WTC11 (cell line): Measurements from ENCODE around the gene RBP5. TPM values are rescaled to one million over a fixed set of nuclear protein-coding genes. Genes with fewer than 3 reads are reported as not detected.

Source experiments
- ATAC-seq: fragments of 200-7000 bp; cut with Tn5 transposase; 2 replicates; pipeline ENCODE4 v1.10.0; 2021; ENCODE audit warnings: mild to moderate bottlenecking, moderate library complexity
- CTCF ChIA-PET: fragments of 300-600 bp; sonication (Branson Sonifier 250); formaldehyde crosslinking; loops from one replicate; lab custom pipeline; 2021; ENCODE audit warnings: antibody characterized with exemption; lab: Charles Lee
- POLR2A ChIA-PET: fragments of 350-600 bp; sonication (Branson Sonifier 250); formaldehyde crosslinking; loops from one replicate; lab custom pipeline; 2021; ENCODE audit warnings: antibody characterized with exemption; lab: Charles Lee
- DNase-seq: peaks from one replicate; pipeline ENCODE4 v3.0.0; 2021; ENCODE audit warnings: low spot score
- H3K27ac Mint-ChIP-seq: 2 replicates; pipeline ENCODE4 v1.8.0; 2021; ENCODE audit warnings: mixed read lengths
- H3K27me3 Mint-ChIP-seq: 2 replicates; pipeline ENCODE4 v1.8.0; 2021; ENCODE audit warnings: low read depth, mild to moderate bottlenecking, moderate library complexity, mixed read lengths
- H3K36me3 Mint-ChIP-seq: 2 replicates; pipeline ENCODE4 v1.8.0; 2021; ENCODE audit warnings: mixed read lengths
- H3K4me1 Mint-ChIP-seq: 2 replicates; pipeline ENCODE4 v1.8.0; 2022; ENCODE audit warnings: mixed read lengths
- H3K4me3 Mint-ChIP-seq: 2 replicates; pipeline ENCODE4 v1.8.0; 2021; ENCODE audit warnings: mild to moderate bottlenecking, moderate library complexity, mixed read lengths
- H3K9me3 Mint-ChIP-seq: 2 replicates; pipeline ENCODE4 v1.8.0; 2021; ENCODE audit warnings: mixed read lengths
- AR ChIP-seq: fragments of 250-450 bp; sonication (Bioruptor Pico); IDR thresholded peaks from 2 replicates; pipeline ENCODE4 v1.9.0; 2021; ENCODE audit warnings: mild to moderate bottlenecking
- CDX4 ChIP-seq: fragments of 250-450 bp; sonication (Bioruptor Pico); IDR thresholded peaks from 2 replicates; pipeline ENCODE4 v1.9.0; 2021; ENCODE audit warnings: moderate library complexity, mild to moderate bottlenecking, inconsistent platforms, borderline replicate concordance
- CREB1 ChIP-seq: sonication (generic); formaldehyde crosslinking; IDR thresholded peaks from 2 replicates; pipeline ENCODE4 v1.8.0; 2023; ENCODE audit warnings: mild to moderate bottlenecking, missing genetic modification reagents
- E2F4 ChIP-seq: sonication (generic); formaldehyde crosslinking; IDR thresholded peaks from 2 replicates; pipeline ENCODE4 v1.8.1; 2022; ENCODE audit warnings: low read depth, mild to moderate bottlenecking, moderate library complexity, missing genetic modification reagents, borderline replicate concordance
- ETV6 ChIP-seq: sonication (generic); formaldehyde crosslinking; IDR thresholded peaks from 2 replicates; pipeline ENCODE4 v1.8.1; 2022; ENCODE audit warnings: mild to moderate bottlenecking, missing genetic modification reagents
- GABPB1 ChIP-seq: sonication (generic); formaldehyde crosslinking; IDR thresholded peaks from 2 replicates; pipeline ENCODE4 v1.8.1; 2023; ENCODE audit warnings: mild to moderate bottlenecking, missing genetic modification reagents
- MLX ChIP-seq: sonication (generic); formaldehyde crosslinking; IDR thresholded peaks from 2 replicates; pipeline ENCODE4 v1.8.1; 2023; ENCODE audit warnings: mild to moderate bottlenecking, missing genetic modification reagents, moderate library complexity
- MXD4 ChIP-seq: fragments of 250-450 bp; sonication (Bioruptor Pico); IDR thresholded peaks from 2 replicates; pipeline ENCODE4 v1.8.0; 2021; ENCODE audit warnings: mild to moderate bottlenecking, moderate library complexity, borderline replicate concordance
- NR2C2 ChIP-seq: sonication (generic); formaldehyde crosslinking; IDR thresholded peaks from 2 replicates; pipeline ENCODE4 v1.8.0; 2022; ENCODE audit warnings: mild to moderate bottlenecking, missing genetic modification reagents
- OVOL2 ChIP-seq: fragments of 250-450 bp; sonication (Bioruptor Pico); IDR thresholded peaks from 2 replicates; pipeline ENCODE4 v1.9.0; 2021; ENCODE audit warnings: mild to moderate bottlenecking, borderline replicate concordance
- RORB ChIP-seq: fragments of 250-450 bp; sonication (Bioruptor Pico); IDR thresholded peaks from 2 replicates; pipeline ENCODE4 v1.9.0; 2021; ENCODE audit warnings: mild to moderate bottlenecking
- TCF7 ChIP-seq: sonication (generic); formaldehyde crosslinking; IDR thresholded peaks from 2 replicates; pipeline ENCODE4 v1.8.0; 2022; ENCODE audit warnings: mild to moderate bottlenecking, low read depth, missing genetic modification reagents, moderate library complexity
- TEAD1 ChIP-seq: sonication (generic); formaldehyde crosslinking; IDR thresholded peaks from 2 replicates; pipeline ENCODE4 v1.8.0; 2022; ENCODE audit warnings: mild to moderate bottlenecking, missing genetic modification reagents
- USF1 ChIP-seq: sonication (generic); formaldehyde crosslinking; IDR thresholded peaks from 2 replicates; pipeline ENCODE4 v1.8.0; 2022; ENCODE audit warnings: mild to moderate bottlenecking, missing genetic modification reagents
- ZNF121 ChIP-seq: sonication (generic); formaldehyde crosslinking; IDR thresholded peaks from 2 replicates; pipeline ENCODE4 v1.8.0; 2023; ENCODE audit warnings: missing genetic modification reagents
- ZNF263 ChIP-seq: sonication (generic); formaldehyde crosslinking; IDR thresholded peaks from 2 replicates; pipeline ENCODE4 v1.8.1; 2022; ENCODE audit warnings: low read depth, mild to moderate bottlenecking, moderate library complexity, missing genetic modification reagents
- ZNF416 ChIP-seq: fragments of 250-450 bp; sonication (Bioruptor Pico); IDR thresholded peaks from 2 replicates; pipeline ENCODE4 v1.9.0; 2021; ENCODE audit warnings: mild to moderate bottlenecking, inconsistent platforms
- ZNF425 ChIP-seq: fragments of 250-450 bp; sonication (Bioruptor Pico); conservative IDR thresholded peaks from 2 replicates; pipeline ENCODE4 v1.9.0; 2021; ENCODE audit warnings: mild to moderate bottlenecking
- ZSCAN18 ChIP-seq: fragments of 250-450 bp; sonication (Bioruptor Pico); IDR thresholded peaks from 2 replicates; pipeline ENCODE4 v2.1.2; 2022; ENCODE audit warnings: mild to moderate bottlenecking, moderate library complexity
- total RNA-seq: library from RNA; stranded (reverse); gene quantifications from 3 replicates; pipeline ENCODE4 v1.2.3, GENCODE V29; 2021

The RBP5 gene
- total RNA-seq, 1 experiment from 2014 or later, result 4.1 TPM

- TF ChIP-seq ZNF425 (CRISPR knock-in tag), result no peak
- TF ChIP-seq OVOL2 (CRISPR knock-in tag), result no peak
- no peak for TF ChIP-seq GABPB1 (CRISPR knock-in tag)
- no peak for TF ChIP-seq ETV6
- TF ChIP-seq CDX4, result no peak
- TF ChIP-seq E2F4 (CRISPR knock-in tag), result no peak
- TF ChIP-seq NR2C2, result no peak
- TF ChIP-seq CREB1 (CRISPR knock-in tag), result no peak
- TF ChIP-seq AR (CRISPR knock-in tag), result no peak
- no peak for TF ChIP-seq USF1
- TF ChIP-seq, all 79 proteins: peak for 0
These were observed 4.7 kb downstream of the RBP5 start (continued) for GRCh38 chr12:7123806-7124522.

GRCh38 chr12:7122811-7123769 lies 5.6 kb downstream of the RBP5 start:
- no peak for DNase-seq
- TF ChIP-seq RORB (CRISPR knock-in tag), result no peak
- TF ChIP-seq MLX (CRISPR knock-in tag), result no peak
- no peak for TF ChIP-seq ZSCAN18 (CRISPR knock-in tag)
- TF ChIP-seq ZNF263 (CRISPR knock-in tag), result no peak
- no peak for TF ChIP-seq TCF7 (CRISPR knock-in tag)
- no peak for TF ChIP-seq MXD4 (CRISPR knock-in tag)
- TF ChIP-seq ZNF416 (CRISPR knock-in tag), result no peak
- no peak for TF ChIP-seq TEAD1
- no peak for TF ChIP-seq ZNF121 (CRISPR knock-in tag)
- TF ChIP-seq, all 79 proteins: peak for 0
- Mint-ChIP-seq H3K36me3 (no peaks in the 10 kb centered on the region), H3K4me3 (no peak overlapping the region), H3K4me1 (peaks cover 15% of the 10 kb centered on the region), H3K27ac (no peak overlapping the region), H3K9me3 (no peaks in the 10 kb centered on the region), H3K27me3 (peaks cover 5% of the 10 kb centered on the region)
- ChIA-PET CTCF (interaction anchor here (0.5 to 1.8 kb wide), 5 partner anchors 10 to 997 kb away, joined by 3 to 6 read pairs (median 4); partner anchors contain the start of gene C1RL), POLR2A (interaction anchor here (0.9 kb wide), 1 partner anchor 13 kb away, joined by 3 read pairs; no protein-coding TSS in a partner anchor)
- ATAC-seq, result no peak
